Esophagus squamous epithelium (tissue), 5 donors: Measurements from ENCODE around the gene COL23A1. TPM values are rescaled to one million over a fixed set of nuclear protein-coding genes. Genes with fewer than 3 reads are reported as not detected.

Experiments
- DNase-seq: peaks from one replicate; lab custom pipeline; 2025; lab: John Stamatoyannopoulos, UW
- H3K27ac ChIP-seq, 4 donors: fragments of 200-600 bp; sonication (generic); one replicate each; pipeline ENCODE4 v1.5.1; 2016 to 2019; ENCODE audit warnings: mild to moderate bottlenecking in 1 of 4
- H3K27me3 ChIP-seq, 4 donors: fragments of 200-600 bp; sonication (generic); 1 replicate in 3 of 4; 2 replicates in 1 of 4; pipeline versions ENCODE4 v1.5.1 to v1.6.0; 2017 to 2021; ENCODE audit warnings: antibody characterized with exemption in 1 of 4
- H3K36me3 ChIP-seq, 3 donors: fragments of 200-600 bp; sonication (generic); one replicate each; pipeline ENCODE4 v1.5.1; 2016 to 2019
- H3K4me1 ChIP-seq, 3 donors: fragments of 200-600 bp; sonication (generic); one replicate each; pipeline ENCODE4 v1.5.1; 2017 to 2019
- H3K4me3 ChIP-seq, 4 donors: fragments of 200-600 bp; sonication (generic); 1 replicate in 3 of 4; 2 replicates in 1 of 4; pipeline ENCODE4 v1.5.1; 2016 to 2019; ENCODE audit warnings: mild to moderate bottlenecking in 2 of 4, moderate library complexity in 1 of 4
- H3K9me3 ChIP-seq, 3 donors: fragments of 200-600 bp; sonication (generic); one replicate each; pipeline ENCODE4 v1.5.1; 2016 to 2019
- CTCF ChIP-seq, 6 experiments: fragments of 450-650 bp in 4 of 6; fragments of 200-600 bp in 2 of 6; sonication (generic) in 2 of 6; IDR thresholded peaks; one replicate each; pipeline ENCODE4 v1.5.1; 2016 to 2019; ENCODE audit warnings: antibody characterized with exemption in 6 of 6, mild to moderate bottlenecking in 4 of 6, moderate library complexity in 4 of 6
- POLR2A ChIP-seq, 4 donors: fragments of 450-650 bp; IDR thresholded peaks; one replicate each; pipeline ENCODE4 v1.6.1; 2017; ENCODE audit warnings: antibody characterized with exemption in 4 of 4, mild to moderate bottlenecking in 4 of 4, moderate library complexity in 3 of 4
- WGBS, 2 donors: methylation state at CpG; one replicate each; pipeline ENCODE4 v1.1.5; 2018; 5-methylcytosine and 5-hydroxymethylcytosine counted together
- intact Hi-C: fragments of 100-400 bp; cut with DNase I; formaldehyde crosslinking; loops from one replicate; pipeline ENCODE4 v1.15.0; 2022
- total RNA-seq, 4 donors: library from RNA; depleted of rRNA; stranded (reverse); fragments of >200 nt; gene quantifications; one replicate each; pipeline ENCODE4 v1.1.0, GENCODE V29; 2016
- donor health status: DM: yes; HTN: yes; CAD: no.

The COL23A1 gene
- total RNA-seq, 4 donors from 2014 or later: 0.41 to 1.5 (median 0.44) TPM; not detected in 1

GRCh38 chr5:178364326-178364675 lies 225.9 kb downstream of the COL23A1 start:
- Histone ChIP-seq H3K27me3 (peaks cover 0 to 36% (median 0%) of the 10 kb centered on the region in 4 donors), H3K36me3 (no peaks in the 10 kb centered on the region), H3K27ac (peak overlapping the region in 1 of 4 donors; percentile 29), H3K4me3 (no peak overlapping the region), H3K9me3 (no peaks in the 10 kb centered on the region), H3K4me1 (peaks cover 0 to 5% (median 0%) of the 10 kb centered on the region in 3 donors)
- 80 to 100% methylated on average over 2 to 3 of the region's 7 CpGs for WGBS, 2 donors
- intact Hi-C loops: no loop called here
- DNase-seq: no peak
- TF ChIP-seq POLR2A (IDR thresholded peaks at IDR 0.05): no peak
- TF ChIP-seq CTCF (IDR thresholded peaks at IDR 0.05): no peak

DNA sequence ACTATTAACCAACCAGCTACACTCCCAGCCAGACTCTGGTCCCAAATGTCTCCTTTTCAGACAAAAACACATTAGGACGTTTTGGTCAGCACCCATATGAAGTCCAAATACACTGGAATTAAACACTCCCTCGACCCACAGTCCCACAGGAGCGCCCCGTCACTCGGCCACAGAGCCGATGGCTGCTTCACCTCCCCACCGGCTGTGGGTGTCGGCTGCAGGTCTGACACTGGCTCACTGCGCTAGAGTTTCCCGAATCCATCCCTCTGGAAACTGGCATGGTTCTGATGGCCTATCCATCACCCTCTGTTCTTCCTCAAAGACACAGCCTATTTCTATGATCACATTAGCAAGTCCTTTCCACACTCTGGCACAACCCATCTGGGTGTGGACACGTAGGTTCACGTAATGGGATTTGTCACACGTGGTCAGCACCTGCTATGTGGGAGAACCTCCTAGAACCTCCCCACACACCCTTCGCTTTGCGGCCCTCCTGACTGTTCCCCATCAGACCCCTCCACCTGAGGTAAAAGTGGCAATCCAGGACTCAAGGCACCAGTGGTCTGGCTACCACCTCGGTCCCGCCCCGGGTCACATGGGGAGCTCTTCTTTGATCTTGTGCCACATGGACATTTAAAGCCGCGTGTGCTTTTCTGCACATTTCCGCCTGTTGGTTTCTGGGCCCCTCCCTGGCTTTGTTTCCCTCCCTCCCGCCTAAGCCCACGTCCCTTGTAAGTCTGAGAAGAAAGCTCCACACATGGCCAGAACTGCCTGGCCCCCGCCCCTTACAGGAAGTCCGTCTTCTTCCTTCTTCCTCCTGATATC lies 226.5 kb downstream of the COL23A1 start:
- intact Hi-C loops: no loop called here
- peak overlapping the region in 1 of 4 donors; percentile 29 for H3K27ac ChIP-seq
- H3K27me3 ChIP-seq: peaks cover 0 to 38% (median 0%) of the 10 kb centered on the region in 4 donors

DNA sequence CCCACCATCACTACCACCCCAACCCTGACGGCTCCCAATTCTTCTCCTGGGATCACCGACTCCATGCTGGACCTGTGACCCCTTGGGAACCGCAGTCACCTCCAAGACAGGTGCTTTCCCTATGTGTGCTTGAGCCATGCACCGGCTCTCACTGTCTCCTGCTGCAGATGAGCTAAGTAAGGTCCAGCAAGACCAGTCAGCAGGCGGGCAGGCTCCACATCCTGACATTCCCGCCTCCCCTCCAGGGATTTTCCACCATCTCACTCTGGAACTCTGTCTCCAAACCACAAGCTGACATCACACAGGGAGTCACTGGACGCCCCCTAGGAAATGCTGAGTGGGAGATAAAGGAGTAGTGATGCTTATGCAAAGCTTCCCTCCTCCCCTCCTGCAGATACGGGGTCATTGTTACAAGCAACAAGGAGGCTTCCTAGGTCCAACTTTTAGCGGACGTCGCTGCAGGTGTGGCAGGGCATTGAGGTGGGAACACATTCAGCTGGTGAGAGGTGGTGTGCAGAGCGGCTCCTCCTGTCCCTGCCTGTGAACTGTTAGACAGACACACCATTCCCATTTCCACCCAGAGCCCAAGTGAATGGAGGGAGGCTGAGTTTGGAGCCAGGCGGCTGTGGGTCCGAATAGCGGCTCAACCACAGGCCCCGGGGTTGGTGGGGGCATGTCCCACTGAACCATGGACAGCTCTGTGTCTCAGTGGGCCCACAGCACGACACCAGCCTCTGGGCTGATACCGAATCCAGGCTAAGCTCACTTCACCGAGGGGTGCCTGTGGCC lies 228.3 kb downstream of the COL23A1 start:
- intact Hi-C loops: no loop called here
- WGBS, 2 donors: 85 to 91% methylated on average over 14 to 16 of the region's 19 CpGs
- Histone ChIP-seq H3K27me3 (peaks cover 0 to 36% (median 0%) of the 10 kb centered on the region in 4 donors), H3K4me3 (no peak overlapping the region), H3K4me1 (peaks cover 6 to 10% (median 6%) of the 10 kb centered on the region in 3 donors), H3K27ac (no peak overlapping the region), H3K36me3 (no peaks in the 10 kb centered on the region), H3K9me3 (no peaks in the 10 kb centered on the region)
- TF ChIP-seq POLR2A (IDR thresholded peaks at IDR 0.05) (no peak), CTCF (IDR thresholded peaks at IDR 0.05) (no peak)
- DNase-seq: no peak

More for the DNA sequence above, 226.5 kb downstream of the COL23A1 start:
- no peak overlapping the region for H3K4me3 ChIP-seq
- WGBS, 2 donors: 74 to 82% methylated on average over 24 to 25 of the region's 25 CpGs
- H3K9me3 ChIP-seq: no peaks in the 10 kb centered on the region
- TF ChIP-seq CTCF (IDR thresholded peaks at IDR 0.05) (no peak), POLR2A (IDR thresholded peaks at IDR 0.05) (no peak)
- H3K4me1 ChIP-seq: peaks cover 0 to 5% (median 0%) of the 10 kb centered on the region in 3 donors
- no peak for DNase-seq
- no peaks in the 10 kb centered on the region for H3K36me3 ChIP-seq

GRCh38 chr5:178360926-178361235 lies 229.3 kb downstream of the COL23A1 start:
- H3K9me3 ChIP-seq: no peaks in the 10 kb centered on the region
- H3K4me3 ChIP-seq: no peak overlapping the region
- intact Hi-C loops: no loop called here
- peaks cover 0 to 46% (median 0%) of the 10 kb centered on the region in 4 donors for H3K27me3 ChIP-seq
- no peaks in the 10 kb centered on the region for H3K36me3 ChIP-seq
- H3K4me1 ChIP-seq: peaks cover 10 to 20% (median 12%) of the 10 kb centered on the region in 3 donors
- TF ChIP-seq POLR2A (IDR thresholded peaks at IDR 0.05) (no peak), CTCF (IDR thresholded peaks at IDR 0.05) (no peak)
- WGBS, 2 donors: 56 to 65% methylated on average over 5 of the region's 5 CpGs
- H3K27ac ChIP-seq: no peak overlapping the region
- no peak for DNase-seq
